Umbilical cord (tissue), 2 donors: ENCODE results near the gene ERC1. TPM values are rescaled to one million over a fixed set of nuclear protein-coding genes. Genes with fewer than 3 reads are reported as not detected.
A peak's percentile ranks its signal among the peaks of the same experiment; 100 is the strongest.
"Not testable (repeated sequence)": the region's sequence is repeated elsewhere in the genome, so short reads cannot be mapped to it uniquely, and the experiment has no call there.

Source experiments
- DNase-seq: peaks from one replicate; pipeline ENCODE4 v3.0.0-alpha.2; 2015; ENCODE audit warnings: low spot score
- total RNA-seq: library from RNA; depleted of rRNA; stranded (reverse); fragments of >200 nt; gene quantifications from one replicate; pipeline ENCODE4 v1.2.3, GENCODE V29; 2014; ENCODE audit warnings: low replicate concordance; ENCODE audit not compliant: insufficient read depth

Gene ERC1
- total RNA-seq, 1 donor from 2014 or later: 124 TPM

GRCh38 chr12:1185460-1186182 lies 194.6 kb downstream of the ERC1 start:
- DNase-seq: no peak

- no peak for DNase-seq
Observed at GRCh38 chr12:1186298-1186697, 195.3 kb downstream of the ERC1 start.

- no peak for DNase-seq
Observed at GRCh38 chr12:1188016-1188415, 197.0 kb downstream of the ERC1 start.

GRCh38 chr12:1189163-1189562 lies 198.1 kb downstream of the ERC1 start:
- no peak for DNase-seq

GRCh38 chr12:1195513-1195912 lies 204.5 kb downstream of the ERC1 start:
- no peak for DNase-seq

- no peak for DNase-seq
Observed at GRCh38 chr12:1197264-1198018, 206.4 kb downstream of the ERC1 start.

- DNase-seq: not testable (repeated sequence)
Observed at GRCh38 chr12:1198854-1199253, 207.8 kb downstream of the ERC1 start.

- DNase-seq: peak; percentile 49
Observed at GRCh38 chr12:1199700-1200099, 208.7 kb downstream of the ERC1 start.

GRCh38 chr12:1201030-1201429 lies 210.0 kb downstream of the ERC1 start:
- DNase-seq: no peak

- peak; percentile 75 for DNase-seq
Observed at GRCh38 chr12:1201886-1202285, 210.9 kb downstream of the ERC1 start.

- DNase-seq: peak; percentile 42
Observed at GRCh38 chr12:1203735-1204019, 212.7 kb downstream of the ERC1 start.

- DNase-seq: peak; percentile 64
Observed at GRCh38 chr12:1204581-1205121, 213.6 kb downstream of the ERC1 start.

- DNase-seq: peak; percentile 80
Observed at GRCh38 chr12:1205512-1206060, 214.6 kb downstream of the ERC1 start.

GRCh38 chr12:1206118-1206734 lies 215.2 kb downstream of the ERC1 start:
- DNase-seq: peak; percentile 41

- DNase-seq: no peak
Observed at GRCh38 chr12:1207276-1207675, 216.3 kb downstream of the ERC1 start.

GRCh38 chr12:1208719-1209118 lies 217.7 kb downstream of the ERC1 start:
- DNase-seq: not testable (repeated sequence)

- peak; percentile 40 for DNase-seq
Observed at GRCh38 chr12:1212526-1212925, 221.5 kb downstream of the ERC1 start.

- no peak for DNase-seq
Observed at GRCh38 chr12:1213205-1213604, 222.2 kb downstream of the ERC1 start.

- peak; percentile 66 for DNase-seq
Observed at GRCh38 chr12:1213618-1214205, 222.7 kb downstream of the ERC1 start.

- DNase-seq: no peak
Observed at GRCh38 chr12:1216560-1216959, 225.5 kb downstream of the ERC1 start.

GRCh38 chr12:1217191-1217949 lies 226.3 kb downstream of the ERC1 start:
- DNase-seq: peak; percentile 79
